GM21515 (cell line): ENCODE results near the gene EHMT1.
"Not testable (repeated sequence)": the region's sequence is repeated elsewhere in the genome, so short reads cannot be mapped to it uniquely, and the experiment has no call there.

Experiments
- ATAC-seq: cut with Tn5 transposase; IDR thresholded peaks from one replicate; pipeline ENCODE4 v1.9.1; 2021; ENCODE audit not compliant: unreplicated experiment

EHMT1 gene

GRCh38 chr9:137715866-137716693 lies 97.3 kb downstream of the EHMT1 start:
- ATAC-seq: not testable (repeated sequence)

DNA sequence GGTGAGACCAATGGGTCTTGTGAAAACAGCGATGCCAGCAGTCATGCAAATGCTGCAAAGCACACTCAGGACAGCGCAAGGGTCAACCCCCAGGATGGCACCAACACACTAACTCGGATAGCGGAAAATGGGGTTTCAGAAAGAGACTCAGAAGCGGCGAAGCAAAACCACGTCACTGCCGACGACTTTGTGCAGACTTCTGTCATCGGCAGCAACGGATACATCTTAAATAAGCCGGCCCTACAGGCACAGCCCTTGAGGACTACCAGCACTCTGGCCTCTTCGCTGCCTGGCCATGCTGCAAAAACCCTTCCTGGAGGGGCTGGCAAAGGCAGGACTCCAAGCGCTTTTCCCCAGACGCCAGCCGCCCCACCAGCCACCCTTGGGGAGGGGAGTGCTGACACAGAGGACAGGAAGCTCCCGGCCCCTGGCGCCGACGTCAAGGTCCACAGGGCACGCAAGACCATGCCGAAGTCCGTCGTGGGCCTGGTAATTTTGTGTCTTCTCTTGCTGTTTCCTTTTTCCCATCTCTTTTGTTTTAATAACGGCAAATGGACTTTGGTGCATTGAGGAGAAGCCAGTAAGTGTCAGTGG lies 98.0 kb downstream of the EHMT1 start:
- ATAC-seq: no peak

DNA sequence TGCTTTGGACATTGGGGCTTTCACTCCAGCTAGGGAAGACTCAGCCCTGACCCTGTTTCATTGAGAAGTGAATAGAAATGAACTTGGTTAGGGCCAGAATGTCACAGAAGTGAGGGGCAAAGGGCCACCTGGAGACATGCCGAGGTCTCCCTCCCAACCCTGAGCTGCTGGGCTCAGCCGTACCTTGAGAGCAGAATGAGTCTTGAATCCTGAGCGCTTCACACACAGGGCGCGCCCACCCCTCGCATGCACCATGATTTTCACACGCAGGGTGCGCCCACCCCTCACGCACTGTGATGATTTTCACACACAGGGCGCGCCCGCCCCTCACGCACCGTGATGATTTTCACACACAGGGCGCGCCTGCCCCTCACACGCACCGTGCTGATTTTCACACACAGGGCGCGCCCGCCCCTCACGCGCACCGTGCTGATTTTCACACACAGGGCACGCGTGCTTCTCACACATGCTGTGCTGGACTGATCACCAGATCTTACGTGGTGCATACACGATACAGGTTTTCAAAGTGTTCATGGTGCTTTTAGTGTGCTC lies 99.0 kb downstream of the EHMT1 start:
- no peak for ATAC-seq

DNA sequence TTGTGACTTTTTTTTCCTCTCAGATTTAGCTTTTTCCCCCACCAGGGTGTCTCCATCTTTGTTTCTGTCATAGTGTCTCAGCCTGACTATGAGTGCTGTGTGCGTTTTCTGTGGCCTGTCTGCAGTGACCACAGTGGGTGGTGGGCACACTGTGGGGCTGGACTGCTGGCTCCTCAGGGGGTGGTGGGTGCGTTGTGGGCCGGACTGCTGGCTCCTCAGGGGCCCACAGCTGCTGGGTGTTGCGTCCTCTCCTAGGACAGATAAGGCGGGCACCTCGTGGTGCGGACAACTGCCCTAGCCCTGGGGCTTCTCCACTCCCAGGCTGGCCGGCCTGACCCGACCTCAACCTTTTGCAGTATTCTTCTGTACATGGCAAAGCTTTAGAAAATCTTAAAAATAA lies 100.4 kb downstream of the EHMT1 start:
- no peak for ATAC-seq

- ATAC-seq: no peak
Measured at GRCh38 chr9:137720571-137721110, 101.8 kb downstream of the EHMT1 start.

GRCh38 chr9:137721479-137721878 lies 102.7 kb downstream of the EHMT1 start:
- ATAC-seq: no peak

DNA sequence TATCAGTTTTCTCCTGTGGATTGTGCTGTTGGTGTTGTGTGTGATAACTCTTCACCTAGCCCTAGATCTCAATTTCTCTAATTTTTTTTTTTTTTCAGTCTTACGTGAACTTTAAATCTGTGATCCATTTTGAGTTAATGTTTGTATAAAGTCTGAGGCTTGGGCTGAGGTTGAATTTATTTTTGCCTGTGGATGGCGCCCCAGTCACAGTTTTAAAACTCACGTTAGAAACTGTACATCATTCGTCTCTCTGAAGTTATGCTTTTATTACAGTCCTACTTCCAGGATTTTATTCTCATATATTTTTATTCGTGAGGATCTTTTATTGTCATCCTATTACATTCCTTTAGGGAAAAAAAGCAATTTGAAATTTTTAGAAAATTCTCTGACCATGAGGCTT lies 103.1 kb downstream of the EHMT1 start:
- ATAC-seq: no peak

GRCh38 chr9:137722481-137722880 lies 103.7 kb downstream of the EHMT1 start:
- no peak for ATAC-seq

GRCh38 chr9:137723356-137723755 lies 104.6 kb downstream of the EHMT1 start:
- ATAC-seq: not testable (repeated sequence)

GRCh38 chr9:137723783-137724445 lies 105.1 kb downstream of the EHMT1 start:
- ATAC-seq: no peak

GRCh38 chr9:137724818-137725240 lies 106.0 kb downstream of the EHMT1 start:
- ATAC-seq: no peak

DNA sequence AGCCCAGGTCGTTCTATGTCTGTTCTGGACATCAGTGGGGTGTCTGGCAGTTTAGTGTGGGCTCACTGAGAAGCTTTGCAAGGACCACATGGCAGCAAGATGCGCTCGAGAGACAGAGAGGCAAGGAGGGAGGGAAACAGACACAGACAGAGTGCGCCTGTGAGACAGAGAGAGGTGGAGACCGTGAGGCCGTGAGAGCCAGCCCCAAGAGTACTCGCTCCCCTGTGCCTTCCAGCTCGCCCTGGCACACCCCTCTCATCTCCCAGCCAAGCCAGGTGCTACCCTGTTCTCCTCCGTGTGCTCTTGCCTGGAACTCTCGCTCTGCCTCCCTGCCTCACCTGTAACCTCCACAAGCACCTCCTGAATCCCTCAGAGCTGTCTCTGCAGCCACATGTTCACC lies 106.8 kb downstream of the EHMT1 start:
- ATAC-seq: no peak

GRCh38 chr9:137726336-137726735 lies 107.5 kb downstream of the EHMT1 start:
- ATAC-seq: peak; percentile 75

DNA sequence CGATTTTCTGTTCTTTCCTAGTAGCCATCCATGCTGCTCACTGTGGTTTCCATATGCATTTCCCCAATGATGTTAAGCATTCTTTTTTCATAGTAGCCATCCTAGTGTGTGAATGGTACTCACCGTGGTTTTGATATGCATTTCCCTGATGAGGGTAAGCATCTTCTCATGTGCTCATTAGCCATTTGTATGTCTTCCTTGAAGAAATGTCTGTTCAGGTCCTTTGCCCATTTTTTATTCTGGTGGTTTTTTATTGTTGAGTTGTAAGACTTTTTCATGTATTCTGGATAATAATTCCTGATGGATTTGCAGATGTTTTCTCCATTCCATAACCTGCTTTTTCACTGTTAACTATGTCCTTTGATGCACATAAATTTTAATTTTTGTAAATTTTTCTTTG lies 108.0 kb downstream of the EHMT1 start:
- no peak for ATAC-seq

- ATAC-seq: no peak
Measured at GRCh38 chr9:137727716-137728115, 108.9 kb downstream of the EHMT1 start.

DNA sequence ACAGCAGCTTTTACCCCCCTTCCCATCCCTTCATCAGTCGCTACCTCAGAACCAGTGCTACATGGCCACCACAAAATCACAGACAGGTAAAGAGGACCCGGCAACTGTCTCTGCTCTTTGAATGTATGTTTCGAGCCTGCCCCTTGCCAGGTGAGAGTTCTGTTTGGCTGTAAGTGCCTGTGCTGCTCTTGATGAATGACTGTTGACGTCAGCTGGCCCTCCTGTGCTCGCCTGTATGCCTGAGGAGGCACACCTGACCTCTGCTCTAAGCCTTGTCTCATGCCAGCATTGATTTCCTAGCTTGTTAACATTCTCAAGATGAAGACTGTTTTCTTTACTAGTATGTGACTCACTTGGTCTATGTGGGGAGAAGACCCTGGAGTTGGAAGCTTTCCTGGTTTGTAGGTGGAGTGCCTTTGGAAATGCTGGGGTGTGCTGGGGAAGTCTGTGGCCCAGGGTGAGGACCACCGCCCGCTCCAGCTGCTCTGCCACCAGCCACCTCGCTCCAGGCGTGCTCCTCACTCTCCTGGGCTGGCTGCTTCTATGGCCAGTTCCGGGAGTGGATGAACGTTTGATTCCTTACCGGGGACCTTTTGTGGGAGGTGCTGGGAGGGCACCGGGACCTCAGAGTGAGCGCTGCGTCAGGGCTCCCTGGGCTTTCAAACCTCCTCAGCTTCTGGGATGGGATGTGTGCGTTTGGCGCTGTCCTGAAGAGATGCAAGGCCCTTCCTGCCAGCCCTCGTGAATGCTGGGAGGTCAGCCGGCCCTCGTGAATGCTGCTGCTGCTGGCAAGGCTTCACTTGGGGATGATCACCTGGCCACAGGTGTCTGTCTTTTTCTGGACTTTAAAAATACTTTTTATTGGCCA lies 109.9 kb downstream of the EHMT1 start:
- no peak for ATAC-seq

GRCh38 chr9:137731216-137731946 lies 112.6 kb downstream of the EHMT1 start:
- ATAC-seq: no peak

- ATAC-seq: no peak
Measured at GRCh38 chr9:137731947-137732813, 113.4 kb downstream of the EHMT1 start.

DNA sequence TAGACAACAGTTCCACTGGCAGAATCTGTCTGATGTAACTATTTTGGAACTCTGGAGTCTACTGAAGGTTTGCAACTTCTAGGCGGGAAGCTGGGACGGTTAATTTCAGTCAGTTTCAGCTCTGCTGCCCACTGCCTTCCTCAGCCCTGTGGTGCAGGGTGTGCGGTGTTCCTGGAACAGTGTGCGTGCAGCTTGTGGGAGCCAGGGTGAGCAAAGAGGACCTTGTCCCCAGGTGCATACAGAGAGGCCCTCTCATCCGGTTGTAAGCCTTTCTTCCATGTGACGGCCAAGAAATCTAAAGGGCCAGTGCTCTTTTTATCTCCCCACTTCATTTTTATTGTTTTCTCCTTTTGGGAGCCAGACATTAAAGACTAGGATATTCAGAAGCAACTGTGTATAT lies 114.6 kb downstream of the EHMT1 start:
- ATAC-seq: no peak
